GM19351 (cell line): ENCODE measurements around the gene HMGN2.
A peak's percentile ranks its signal among the peaks of the same experiment; 100 is the strongest.

Experiments used
- ATAC-seq: cut with Tn5 transposase; IDR thresholded peaks from one replicate; pipeline ENCODE4 v1.9.1; 2021; ENCODE audit warnings: mild to moderate bottlenecking, moderate library complexity; ENCODE audit not compliant: unreplicated experiment

Gene HMGN2

DNA sequence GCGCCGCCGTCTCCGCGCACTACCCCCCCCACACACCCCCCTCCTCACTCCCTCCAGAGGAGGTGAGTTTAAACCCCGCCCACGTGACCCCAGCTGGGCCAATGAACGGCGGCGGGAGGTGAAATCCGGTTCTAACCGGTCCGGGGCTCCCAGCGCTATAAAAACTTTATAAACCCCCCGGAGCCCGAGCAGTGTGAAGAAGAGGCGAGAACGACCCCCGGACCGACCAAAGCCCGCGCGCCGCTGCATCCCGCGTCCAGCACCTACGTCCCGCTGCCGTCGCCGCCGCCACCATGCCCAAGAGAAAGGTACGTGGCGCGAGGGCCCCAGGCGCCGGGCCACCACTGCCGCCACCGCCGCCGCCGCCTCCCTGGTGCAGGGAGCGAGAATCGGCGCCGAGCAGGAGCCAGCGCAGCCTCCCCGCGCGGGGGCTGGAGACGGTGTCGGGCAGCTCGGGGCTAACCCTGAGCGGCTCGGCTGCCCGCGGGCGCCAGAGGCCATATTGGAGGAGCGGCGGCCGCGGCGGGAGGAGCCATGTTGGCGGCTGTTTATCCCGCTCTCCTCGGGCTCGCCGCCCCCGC, at the start of gene HMGN2:
Gene HMGN2, plus strand, starts transcription at position 121 of the 581 bp plus-strand sequence. Its CDS starts 173 bp downstream, at position 294.
- ATAC-seq, result peak; percentile 64

DNA sequence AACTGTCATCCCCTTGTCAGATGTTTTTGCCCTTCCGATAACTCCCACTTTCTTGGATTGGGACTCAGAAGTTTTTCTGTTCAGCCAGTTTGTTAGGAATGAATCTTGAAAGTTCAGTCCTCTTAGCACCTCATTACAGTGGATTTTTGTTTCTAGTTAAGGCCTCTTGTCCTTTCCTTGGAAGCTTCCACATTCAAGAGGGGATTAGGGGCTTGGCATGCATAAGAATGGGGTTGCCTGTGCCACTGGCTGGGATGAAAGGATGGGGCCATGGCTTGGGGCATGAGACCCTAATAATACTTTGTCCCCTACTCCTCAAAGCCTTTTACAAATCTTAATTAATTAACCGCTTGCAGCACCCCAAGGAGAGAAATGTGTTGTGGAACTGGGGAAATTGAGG, 42.5 kb upstream of the HMGN2 start:
- no peak for ATAC-seq

DNA sequence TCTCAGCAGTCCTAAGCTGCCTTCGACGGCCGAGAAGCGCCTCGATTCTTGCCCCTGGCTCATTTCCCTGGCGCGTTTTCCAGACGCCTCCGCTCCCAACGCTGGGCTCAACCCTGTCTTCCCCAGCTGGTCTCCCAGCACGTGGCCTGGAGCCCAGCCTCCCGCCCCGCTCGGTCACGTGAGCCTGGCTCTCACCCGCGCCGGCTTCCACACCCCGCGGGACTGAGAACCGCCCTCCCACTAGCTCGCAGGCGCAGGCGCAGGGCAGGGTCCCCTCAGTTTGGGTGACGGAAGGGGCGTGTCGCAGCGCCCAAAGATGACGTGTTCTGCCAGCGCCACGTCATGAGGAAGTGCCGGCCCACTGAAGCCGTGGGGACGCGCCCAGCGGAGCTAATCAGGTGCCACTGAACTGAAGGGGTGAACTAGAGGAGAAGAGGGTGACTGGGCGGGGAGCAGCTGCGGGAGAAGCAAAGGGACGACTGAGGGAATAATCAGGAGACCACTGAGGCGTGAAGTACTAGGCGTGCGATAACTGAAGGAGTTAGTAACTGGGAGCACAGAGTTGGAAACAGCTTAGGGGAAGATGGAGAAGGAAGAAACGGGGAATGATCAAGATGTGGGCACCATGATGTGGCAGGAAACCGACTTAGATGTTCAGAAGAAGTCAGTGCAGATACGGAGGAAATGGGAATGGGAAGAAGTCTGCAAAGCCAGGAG, 40.1 kb upstream of the HMGN2 start, which contains the start of gene DHDDS:
Gene DHDDS, plus strand, starts transcription at position 343 of the 717 bp plus-strand sequence. CDS start 625 bp downstream, outside the sequence.
- peak; percentile 93 for ATAC-seq

DNA sequence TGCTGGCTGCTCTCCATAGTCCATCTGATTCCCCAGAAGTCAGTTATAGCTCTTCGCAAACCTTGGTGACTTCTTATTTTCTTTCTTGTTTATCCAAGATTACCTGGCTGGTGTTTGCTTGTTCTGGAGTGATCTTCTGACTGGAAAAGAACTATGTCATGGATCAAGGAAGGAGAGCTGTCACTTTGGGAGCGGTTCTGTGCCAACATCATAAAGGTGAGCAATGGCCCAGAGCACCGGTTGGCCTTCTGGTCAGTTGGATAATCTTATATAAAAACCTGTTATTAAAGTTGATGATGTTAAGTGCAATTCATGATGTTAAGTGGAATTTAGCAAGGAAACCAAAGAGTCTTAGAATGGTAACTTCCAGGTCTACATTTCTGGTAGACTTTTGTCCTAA, 39.4 kb upstream of the HMGN2 start:
- no peak for ATAC-seq

DNA sequence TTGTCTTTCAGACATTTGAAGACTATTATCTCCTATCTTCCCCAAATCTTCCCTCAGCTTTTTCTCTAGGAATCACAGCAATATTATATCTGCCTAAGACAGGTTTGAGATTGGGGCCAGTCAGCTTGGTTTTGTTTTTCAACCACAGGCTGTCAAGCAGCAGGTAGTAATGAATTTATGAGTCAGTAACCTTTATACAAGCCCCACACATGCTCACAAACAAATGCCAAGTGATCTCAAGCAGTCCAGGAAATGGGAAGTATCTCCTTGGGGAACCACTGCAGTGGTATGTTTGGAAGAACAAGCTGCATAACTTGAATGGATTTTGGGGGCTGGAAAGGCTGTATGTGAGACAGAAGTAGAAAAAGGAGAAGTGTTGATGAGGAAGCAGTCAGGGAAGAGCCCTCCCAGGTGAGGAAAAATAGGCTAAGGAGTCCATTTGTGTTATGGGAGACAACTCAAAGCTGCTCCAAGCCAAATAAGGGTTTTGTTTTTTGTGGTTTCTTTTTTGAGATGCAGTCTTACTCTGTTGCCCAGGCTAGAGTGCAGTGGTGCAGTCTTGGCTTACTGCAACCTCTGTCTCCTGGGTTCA, 38.0 kb upstream of the HMGN2 start:
- no peak for ATAC-seq

DNA sequence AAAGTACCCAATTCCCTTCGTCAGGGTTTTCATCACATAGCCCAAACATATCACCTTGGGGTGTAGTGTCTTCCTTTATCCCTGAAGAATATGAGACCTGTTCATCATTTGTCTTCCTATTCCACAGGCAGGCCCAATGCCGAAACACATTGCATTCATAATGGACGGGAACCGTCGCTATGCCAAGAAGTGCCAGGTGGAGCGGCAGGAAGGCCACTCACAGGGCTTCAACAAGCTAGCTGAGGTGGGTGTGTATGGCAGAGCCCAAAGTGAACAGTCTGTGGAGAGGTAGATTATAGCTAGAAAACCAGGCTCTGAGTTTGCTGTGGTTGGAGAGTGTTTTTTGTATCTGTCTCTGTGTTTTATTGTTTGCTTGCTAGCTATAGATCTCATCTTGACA, 34.2 kb upstream of the HMGN2 start:
- ATAC-seq, result no peak

DNA sequence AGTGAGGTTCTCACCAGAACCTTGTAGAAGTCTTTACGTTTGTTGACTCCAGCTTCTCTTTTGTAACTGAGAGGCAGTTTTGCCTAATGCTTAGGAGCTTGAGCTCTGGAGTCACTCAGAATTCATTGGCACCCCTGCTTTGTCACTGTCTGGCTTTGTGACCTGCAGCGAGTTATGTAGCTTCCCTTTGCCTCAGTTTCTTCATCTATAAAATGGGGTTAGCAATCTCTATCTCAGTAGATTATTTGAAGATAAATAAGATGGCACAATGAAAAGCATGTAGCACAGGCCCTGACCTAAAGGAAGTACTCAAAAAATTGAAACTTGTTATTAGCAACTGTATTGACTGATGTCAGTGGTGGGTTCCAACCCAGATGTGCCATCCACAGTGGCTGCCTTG, 32.0 kb upstream of the HMGN2 start:
- ATAC-seq, result no peak

DNA sequence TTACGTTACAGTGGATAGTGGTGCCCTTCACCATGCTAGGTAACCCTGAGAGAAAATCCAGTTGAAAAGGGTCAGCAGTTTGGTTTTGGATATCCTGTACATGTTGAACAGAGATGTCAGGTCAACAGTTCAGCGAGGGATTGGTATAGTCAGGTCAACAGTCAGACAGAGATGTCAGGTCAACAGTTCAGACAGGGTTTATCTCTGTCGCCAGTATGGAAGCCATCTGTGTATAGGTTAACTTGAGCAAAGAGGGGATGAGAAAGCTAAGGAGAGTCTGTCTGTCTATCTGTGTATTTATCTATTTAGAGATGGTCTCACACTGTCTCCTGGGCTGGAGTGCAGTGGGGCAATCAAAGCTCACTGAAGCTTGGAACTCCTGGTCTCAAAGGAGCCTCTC, 22.4 kb upstream of the HMGN2 start:
- no peak for ATAC-seq

DNA sequence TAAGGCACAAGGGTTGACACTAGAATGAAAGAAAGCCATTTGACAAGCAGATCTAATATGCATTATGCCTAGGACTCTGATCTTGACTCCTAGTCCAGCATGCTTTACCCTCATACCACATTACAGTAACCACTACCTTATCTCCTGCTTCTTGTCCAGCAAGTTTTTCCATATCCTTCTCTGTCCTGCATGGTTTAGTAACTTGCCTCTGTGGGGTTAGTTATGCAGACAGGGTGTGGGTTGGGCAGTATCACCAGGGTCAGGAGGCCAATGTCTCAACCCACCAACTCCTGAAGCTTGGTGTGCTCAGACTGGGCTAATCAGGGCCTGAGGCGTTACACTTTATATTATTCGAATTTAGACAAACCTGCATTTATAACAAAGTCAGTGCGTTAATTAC, 21.3 kb upstream of the HMGN2 start:
- no peak for ATAC-seq

DNA sequence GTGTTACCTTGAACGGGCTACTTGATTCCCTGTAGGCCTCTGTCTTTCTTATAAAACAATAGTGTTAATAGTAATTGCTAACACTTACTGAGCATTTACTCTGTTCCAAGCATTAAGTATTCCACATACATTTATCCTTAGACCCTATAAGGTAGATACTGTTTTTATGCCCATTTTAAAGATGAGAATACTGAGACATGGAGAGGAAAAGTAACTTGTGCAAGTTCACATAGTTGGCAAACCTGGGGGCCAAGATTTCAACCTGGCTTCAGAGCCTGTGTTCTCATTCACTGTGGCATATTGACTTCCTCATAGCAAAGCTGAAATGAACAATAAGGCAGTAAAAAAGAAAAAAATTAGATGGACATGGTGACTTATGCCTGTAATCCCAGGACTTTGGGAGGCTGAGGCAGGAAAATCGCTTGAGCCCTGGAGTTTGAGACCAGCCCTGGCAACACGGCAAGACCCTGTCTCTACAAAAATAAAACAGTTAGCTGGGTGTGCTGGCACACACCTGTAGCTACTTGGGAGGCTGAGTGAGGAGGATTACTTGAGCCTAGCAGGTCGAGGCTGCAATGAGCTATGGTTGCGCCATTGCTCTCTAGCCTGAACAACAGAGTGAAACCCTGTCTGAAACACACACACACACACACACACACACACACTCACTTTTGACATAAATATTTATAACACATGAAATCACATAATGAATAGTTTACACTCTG, 19.6 kb upstream of the HMGN2 start:
- no peak for ATAC-seq

DNA sequence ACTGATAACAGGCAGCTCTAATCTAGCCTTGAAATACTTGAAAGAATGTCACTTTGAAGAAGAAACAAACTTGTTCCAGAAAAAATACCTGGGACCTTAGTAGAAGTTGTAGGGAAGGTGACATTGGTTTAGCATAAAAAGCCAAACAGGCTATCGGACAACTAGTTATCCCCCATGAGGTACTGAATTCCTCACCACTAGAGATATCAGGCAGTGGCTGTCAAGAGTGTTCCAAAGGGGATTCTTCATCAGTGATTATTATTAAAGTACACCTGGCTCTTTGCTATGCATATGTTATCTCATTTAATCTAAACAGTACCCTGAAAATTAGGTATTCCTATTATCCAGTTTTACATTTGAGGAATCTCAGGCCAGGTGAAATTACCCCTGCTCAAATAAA, 13.1 kb upstream of the HMGN2 start:
- ATAC-seq, result no peak

DNA sequence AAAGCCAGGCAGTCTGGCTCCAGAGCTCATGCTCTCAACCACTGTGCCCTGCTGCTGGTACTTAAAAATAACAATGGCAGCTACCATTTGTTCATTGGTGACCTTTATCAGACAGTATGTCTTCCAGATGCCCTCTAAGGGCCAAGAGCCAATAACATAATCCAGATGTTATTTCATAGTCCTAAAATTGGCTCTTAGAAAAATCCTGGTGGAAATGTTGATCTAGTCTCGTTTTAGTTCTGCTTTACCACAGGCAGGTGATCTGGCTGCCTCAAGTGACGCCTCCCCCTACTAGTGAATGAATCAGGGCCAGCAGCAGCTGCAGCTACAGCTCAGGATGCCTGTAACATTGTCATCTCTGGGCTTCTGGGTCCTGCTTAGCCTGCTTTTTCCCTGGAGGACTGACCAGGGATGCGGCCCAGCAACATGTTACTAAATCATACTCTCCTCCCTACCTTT, 12.6 kb upstream of the HMGN2 start:
- ATAC-seq, result no peak

DNA sequence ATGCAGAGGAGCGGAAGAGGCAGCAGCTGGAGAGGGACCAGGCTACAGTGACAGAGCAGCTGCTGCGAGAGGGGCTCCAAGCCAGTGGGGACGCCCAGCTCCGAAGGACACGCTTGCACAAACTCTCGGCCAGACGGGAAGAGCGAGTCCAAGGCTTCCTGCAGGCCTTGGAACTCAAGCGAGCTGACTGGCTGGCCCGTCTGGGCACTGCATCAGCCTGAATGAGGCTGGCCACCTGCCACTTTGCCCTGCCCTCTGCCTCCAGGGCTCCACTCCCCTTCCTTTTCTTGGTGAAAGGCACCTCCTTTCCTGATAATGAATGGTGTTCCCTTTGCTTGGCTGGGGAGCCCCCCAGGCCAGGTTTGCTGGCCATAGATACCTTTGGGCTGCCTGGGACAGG, 3.3 kb upstream of the HMGN2 start:
- ATAC-seq, result no peak

DNA sequence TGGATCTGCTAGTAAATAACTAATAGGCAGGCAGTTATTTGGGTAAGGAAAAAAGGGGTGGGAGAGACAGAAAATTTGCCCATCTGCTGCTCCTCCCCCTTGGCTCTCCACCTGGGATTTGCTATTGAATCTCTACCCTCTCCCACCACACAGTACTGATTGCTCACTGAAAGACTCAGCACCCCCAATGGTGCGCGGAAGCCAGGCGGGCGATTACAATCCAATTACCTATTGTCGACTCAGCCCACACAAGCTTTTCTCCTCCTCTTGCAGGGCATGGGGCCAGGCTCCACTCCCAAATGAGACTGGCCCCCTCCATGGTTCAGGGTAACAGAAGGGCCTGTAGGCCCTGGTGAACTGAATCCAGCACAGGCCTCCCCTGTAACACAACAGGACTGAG, 2.7 kb upstream of the HMGN2 start:
- no peak for ATAC-seq

DNA sequence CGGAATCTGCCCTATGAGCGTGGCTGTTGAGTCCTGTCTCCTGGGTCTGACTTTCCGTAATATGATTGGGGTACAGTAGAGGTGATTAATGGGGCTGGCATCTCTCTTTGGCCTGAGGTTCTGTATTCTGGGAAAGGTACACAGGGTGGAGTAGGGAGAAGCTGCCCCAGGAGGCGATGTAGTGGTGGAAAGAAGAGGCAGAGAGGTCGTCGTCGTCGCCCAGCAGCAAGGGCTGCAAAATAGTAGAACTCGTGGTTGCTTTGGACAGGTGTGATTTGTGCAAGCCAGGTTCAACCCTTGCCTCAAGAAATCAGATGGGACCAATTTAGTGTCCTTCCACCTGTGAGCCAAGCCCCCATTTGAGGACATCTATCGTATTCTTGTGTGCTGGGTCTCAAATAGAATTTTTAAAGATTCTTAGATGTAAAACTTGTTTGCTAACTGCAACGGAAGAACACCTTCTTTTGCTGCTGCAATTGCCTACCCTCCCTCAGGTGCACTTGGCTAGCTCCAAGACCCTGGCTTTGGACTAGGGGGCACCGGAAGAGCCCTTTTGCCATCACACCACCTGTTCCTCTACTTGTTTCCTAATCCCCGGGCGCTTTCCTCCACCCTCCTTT, 1.3 kb upstream of the HMGN2 start:
- ATAC-seq, result no peak

DNA sequence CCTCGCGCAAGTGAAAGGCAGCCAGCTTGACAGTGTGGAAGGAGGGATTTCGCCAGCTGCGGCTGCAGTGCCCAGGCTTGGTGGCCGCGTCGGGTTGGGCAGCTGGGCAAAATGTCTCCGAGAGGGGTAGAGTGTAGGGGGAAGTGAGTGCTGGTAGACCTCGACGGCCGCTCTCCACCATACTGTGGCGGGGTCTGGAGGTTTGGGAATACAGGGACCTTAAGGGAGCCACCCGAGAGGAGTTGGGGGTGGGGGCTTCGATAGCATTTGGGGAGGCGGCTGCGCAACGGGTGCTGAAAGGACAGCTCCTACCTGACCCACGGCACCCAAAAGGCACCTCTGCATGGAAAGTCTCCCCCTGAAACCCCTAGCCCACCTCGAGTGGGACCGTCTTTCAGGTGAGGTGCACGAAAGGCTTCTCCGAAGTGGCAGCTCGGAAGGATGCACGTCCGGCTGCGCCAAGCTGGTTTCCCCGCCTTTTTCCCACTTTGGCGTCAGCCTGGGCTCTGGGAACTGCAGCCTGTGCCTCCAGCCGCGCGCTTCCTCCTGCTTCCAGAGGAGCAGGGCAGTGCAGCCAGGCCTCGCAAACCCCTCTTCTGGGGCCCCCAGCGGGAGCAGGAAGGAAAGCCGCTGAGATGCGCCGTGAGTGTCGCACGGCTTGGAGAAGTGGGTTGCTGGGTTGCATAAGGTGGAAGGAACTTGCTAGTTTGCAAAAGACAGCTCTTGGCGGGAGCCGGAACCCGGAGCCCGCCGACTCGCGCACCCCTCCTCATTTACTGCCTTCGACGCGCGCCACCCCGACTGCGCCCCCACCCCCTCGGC, 531 bp upstream of the HMGN2 start:
- no peak for ATAC-seq

DNA sequence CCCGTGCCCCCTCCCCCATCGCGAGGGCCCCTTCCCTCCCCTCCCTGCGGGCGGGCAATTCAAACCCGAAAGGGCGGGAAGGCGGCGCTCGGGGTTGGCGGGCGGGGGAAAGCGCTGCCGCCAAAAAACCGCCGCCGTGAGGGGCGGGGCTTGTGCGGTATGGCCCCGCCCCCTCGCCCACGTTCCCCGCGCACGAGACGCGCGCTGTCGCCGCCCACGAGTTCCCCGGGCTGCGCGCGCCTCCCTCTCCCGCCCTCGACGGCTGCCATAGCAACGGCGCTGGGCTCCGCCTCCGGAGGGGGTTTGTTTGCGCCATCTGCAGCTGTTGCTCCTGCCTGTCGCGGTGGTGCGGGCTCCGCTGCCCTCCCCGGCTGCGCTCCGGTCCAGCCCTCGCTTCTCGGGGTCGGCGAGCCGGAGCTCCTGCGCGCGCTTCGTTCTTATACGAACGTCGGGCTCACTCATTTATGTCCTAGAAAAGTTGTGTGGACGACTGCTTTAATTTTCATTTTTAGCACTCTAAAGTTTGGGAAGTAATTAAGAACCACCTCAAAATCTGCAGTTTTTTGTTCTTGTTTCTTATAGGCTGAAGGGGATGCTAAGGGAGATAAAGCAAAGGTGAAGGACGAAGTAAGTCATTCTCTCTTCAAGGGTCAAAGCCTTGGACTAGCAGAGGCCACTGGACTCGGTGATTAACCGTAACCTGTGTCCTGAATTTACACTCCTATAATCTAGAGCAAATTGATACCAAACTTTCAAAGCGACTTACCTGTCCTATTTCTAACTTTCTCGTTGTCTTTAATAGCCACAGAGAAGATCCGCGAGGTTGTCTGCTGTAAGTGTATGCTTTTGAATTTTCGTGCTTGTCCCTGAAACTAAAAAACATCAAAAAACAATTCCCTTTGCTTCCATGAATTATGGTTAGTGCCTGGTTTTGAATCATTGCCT, 933 bp downstream of the HMGN2 start:
- ATAC-seq, result peak; percentile 64

DNA sequence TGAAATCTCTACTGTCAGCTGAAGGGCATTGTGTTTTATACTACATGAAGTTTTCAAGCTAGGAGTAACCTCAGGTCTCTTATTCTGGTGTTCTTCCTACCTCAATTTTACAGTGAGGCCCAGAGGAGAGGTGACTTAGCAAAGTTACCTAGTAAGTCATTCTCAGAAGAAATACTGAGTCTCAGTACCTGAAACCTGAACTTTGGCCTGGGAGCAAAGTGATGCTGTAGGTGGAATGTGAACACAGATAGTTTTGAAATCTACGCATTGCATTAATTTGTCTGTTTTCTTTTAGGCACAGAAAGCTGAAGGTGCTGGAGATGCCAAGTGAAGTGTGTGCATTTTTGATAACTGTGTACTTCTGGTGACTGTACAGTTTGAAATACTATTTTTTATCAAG, 2.6 kb downstream of the HMGN2 start:
- ATAC-seq, result no peak

DNA sequence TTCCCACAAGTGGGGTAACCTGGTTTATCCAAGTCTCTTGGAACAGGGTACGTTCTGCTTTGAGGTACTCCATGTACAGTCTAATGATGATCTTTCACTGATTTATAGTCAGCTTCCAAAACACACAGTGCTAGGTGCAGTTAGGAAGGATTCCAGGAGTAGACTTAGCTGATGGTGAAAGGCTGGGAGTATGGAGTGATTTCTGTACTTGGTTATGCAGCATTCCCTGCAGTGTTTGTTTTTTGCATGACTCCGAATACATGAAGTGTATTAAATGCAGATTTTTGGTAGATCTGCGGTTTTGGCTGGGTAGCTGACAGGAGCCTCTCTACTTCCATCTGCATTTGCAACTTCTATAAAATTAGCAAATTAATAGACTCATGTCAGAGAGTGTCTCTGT, 3.7 kb downstream of the HMGN2 start:
- ATAC-seq, result no peak
